Measurements from ENCODE around the gene S100A12.
"Not testable (repeated sequence)": the region's sequence is repeated elsewhere in the genome, so short reads cannot be mapped to it uniquely, and the experiment has no call there.

Gene S100A12

GRCh38 chr1:153375511-153375910 lies at the start of gene S100A12:
Gene S100A12 (minus strand): TSS chr1:153375621. CDS start chr1:153374592, 1,029 bp downstream.
- DNase-seq (ENCODE audit: low read depth): no peak

- peak; percentile 49 for DNase-seq (ENCODE audit: low read depth)
Measured at GRCh38 chr1:153422450-153423068, 47.1 kb upstream of the S100A12 start.

GRCh38 chr1:153420306-153420705 lies 44.9 kb upstream of the S100A12 start:
- DNase-seq (ENCODE audit: low read depth): no peak

GRCh38 chr1:153419436-153419793 lies 44.0 kb upstream of the S100A12 start:
- not testable (repeated sequence) for DNase-seq (ENCODE audit: low read depth)

- DNase-seq (ENCODE audit: low read depth): not testable (repeated sequence)
Measured at GRCh38 chr1:153418758-153419435, 43.5 kb upstream of the S100A12 start.

GRCh38 chr1:153417136-153417888 lies 41.9 kb upstream of the S100A12 start:
- DNase-seq (ENCODE audit: low read depth): no peak

GRCh38 chr1:153415850-153416570 lies 40.6 kb upstream of the S100A12 start, which contains the start of gene S100A7A:
Gene S100A7A (plus strand): TSS chr1:153416520. CDS start chr1:153418083, 1,563 bp downstream.
- no peak for DNase-seq (ENCODE audit: low read depth)

GRCh38 chr1:153413961-153414360 lies 38.5 kb upstream of the S100A12 start:
- not testable (repeated sequence) for DNase-seq (ENCODE audit: low read depth)

GRCh38 chr1:153407274-153407673 lies 31.9 kb upstream of the S100A12 start:
- not testable (repeated sequence) for DNase-seq (ENCODE audit: low read depth)

GRCh38 chr1:153405825-153406599 lies 30.6 kb upstream of the S100A12 start:
- DNase-seq (ENCODE audit: low read depth): not testable (repeated sequence)

- DNase-seq (ENCODE audit: low read depth): peak; percentile 46
Measured at GRCh38 chr1:153404768-153405167, 29.3 kb upstream of the S100A12 start.

- DNase-seq (ENCODE audit: low read depth): no peak
Measured at GRCh38 chr1:153404086-153404635, 28.7 kb upstream of the S100A12 start.

- no peak for DNase-seq (ENCODE audit: low read depth)
Measured at GRCh38 chr1:153403421-153404085, 28.1 kb upstream of the S100A12 start.

- DNase-seq (ENCODE audit: low read depth): no peak
Measured at GRCh38 chr1:153402226-153402625, 26.8 kb upstream of the S100A12 start.

- DNase-seq (ENCODE audit: low read depth): no peak
Measured at GRCh38 chr1:153401461-153401860, 26.0 kb upstream of the S100A12 start.

- no peak for DNase-seq (ENCODE audit: low read depth)
Measured at GRCh38 chr1:153400244-153400643, 24.8 kb upstream of the S100A12 start.

GRCh38 chr1:153399401-153400055 lies 24.1 kb upstream of the S100A12 start:
- DNase-seq (ENCODE audit: low read depth): no peak

GRCh38 chr1:153397924-153398651 lies 22.7 kb upstream of the S100A12 start:
- DNase-seq (ENCODE audit: low read depth): no peak

Measured in stimulated activated CD4-positive, alpha-beta T cell treated with anti-CD3 and anti-CD28 coated beads, Interleukin-2, amount 100 ng/mL, for 4 hours (primary cell).